Psoas muscle (tissue), 8 donors: Measurements from ENCODE around the gene SPATA13. TPM values are rescaled to one million over a fixed set of nuclear protein-coding genes. Genes with fewer than 3 reads are reported as not detected.

ENCODE experiments used
- ATAC-seq, 4 donors: fragments of 200-7000 bp; cut with Tn5 transposase; one replicate each; pipeline ENCODE4 v1.9.1; 2020; ENCODE audit warnings: moderate library complexity in 3 of 4, mild to moderate bottlenecking in 2 of 4
- DNase-seq, 2 donors: peaks; one replicate each; pipeline ENCODE4 v3.0.0-alpha.2; 2020
- H3K27ac ChIP-seq: fragments of 200-600 bp; one replicate; pipeline ENCODE4 v1.8.0; 2022
- H3K27me3 ChIP-seq, 3 donors: fragments of 200-600 bp in 1 of 3; one replicate each; pipeline versions ENCODE4 v1.6.1 to v1.8.0; 2013 to 2022; ENCODE audit warnings: low read length in 2 of 3, mild to moderate bottlenecking in 2 of 3, moderate library complexity in 1 of 3; ENCODE audit not compliant: insufficient read depth in 3 of 3
- H3K36me3 ChIP-seq, 2 donors: fragments of 200-600 bp in 1 of 2; one replicate each; pipeline versions ENCODE4 v1.6.1 to v1.8.0; 2013 to 2022; ENCODE audit warnings: low read depth in 1 of 2, mild to moderate bottlenecking in 1 of 2, moderate library complexity in 1 of 2; ENCODE audit not compliant: insufficient read depth in 1 of 2
- H3K4me1 ChIP-seq: fragments of 200-600 bp; one replicate; pipeline ENCODE4 v1.8.0; 2022
- H3K4me3 ChIP-seq: fragments of 200-600 bp; one replicate; pipeline ENCODE4 v1.8.0; 2022; ENCODE audit warnings: mild to moderate bottlenecking
- H3K9me3 ChIP-seq: fragments of 200-600 bp; one replicate; pipeline ENCODE4 v1.8.0; 2022
- WGBS, 3 donors: extraction: QIAGEN DNeasy Blood & Tissue Kit; methylation state at CpG; one replicate each; pipeline versions ENCODE4 v1.1.6 to v1.1.7; 2013; 5-methylcytosine and 5-hydroxymethylcytosine counted together
- intact Hi-C, 2 donors: fragments of 100-400 bp; cut with DNase I; formaldehyde crosslinking; loops; one replicate each; pipeline versions ENCODE4 v1.11.0 to v1.14.2; 2022
- polyA plus RNA-seq, 3 donors: library from polyadenylated mRNA; stranded (reverse); fragments of 200-250 nt; gene quantifications; one replicate each; pipeline ENCODE4 v1.2.3, GENCODE V29; 2013
- total RNA-seq, 4 donors: library from RNA; stranded (reverse); fragmentation: NEBNext Ultra II Directional in 2 of 4; extraction: Animal tissue kit (Norgen Biotek cat#: 25700) in 2 of 4; gene quantifications; one replicate each; pipeline versions ENCODE4 v1.2.1 to v1.2.4, GENCODE V29; 2021 to 2023
- TF ChIP-seq, protein P1 (sequence below): fragments of 200-600 bp; IDR thresholded peaks from one replicate; pipeline ENCODE4 v1.8.0; 2022; ENCODE audit warnings: antibody characterized with exemption
- donor health status: healthy with polysubstance abuse.
- donor health status: DM: no; HTN: no; CAD: no; lungs with moderate emphysema.
- donor health status: Bipolar disorder and iron deficiency.
- donor health status: healthy.
- donor health status: DM: yes; HTN: yes; CAD: no.
- donor health status: DM: no; HTN: no; CAD: no.
- donor health status: DM: no; HTN: no; CAD: no.
- donor health status: DM: yes; HTN: yes; CAD: no.

The SPATA13 gene
- total and polyA plus RNA-seq, 7 donors, result 0.87 to 5.8 (median 2.5) TPM

DNA sequence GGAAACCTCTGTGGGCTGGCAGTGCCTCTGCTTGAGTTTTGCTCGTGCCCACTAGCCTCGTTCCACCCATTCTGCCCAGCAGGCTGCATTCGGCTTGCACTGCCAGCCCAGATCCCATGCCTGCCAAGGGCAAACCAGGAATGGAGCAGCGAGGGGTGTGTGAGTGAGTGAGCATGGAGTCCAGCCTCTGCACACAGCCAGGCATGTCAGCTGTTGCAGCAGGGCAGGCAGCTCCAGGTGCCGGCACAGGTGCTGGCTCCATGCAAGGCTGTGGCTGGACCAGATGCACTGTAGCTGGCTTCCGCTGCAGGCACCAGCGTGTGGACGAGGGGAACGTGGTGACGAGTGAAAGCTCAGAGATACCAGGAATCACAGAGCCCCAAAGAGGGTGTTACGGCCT, 64.5 kb downstream of the SPATA13 start:
- WGBS, 3 donors, result 45 to 54% (median 50%) methylated on average over 11 of the region's 11 CpGs
- no peak for ATAC-seq
- no peaks in the 10 kb centered on the region for H3K27me3 ChIP-seq
- no peak overlapping the region for H3K27ac ChIP-seq
- TF ChIP-seq, protein P1, sequence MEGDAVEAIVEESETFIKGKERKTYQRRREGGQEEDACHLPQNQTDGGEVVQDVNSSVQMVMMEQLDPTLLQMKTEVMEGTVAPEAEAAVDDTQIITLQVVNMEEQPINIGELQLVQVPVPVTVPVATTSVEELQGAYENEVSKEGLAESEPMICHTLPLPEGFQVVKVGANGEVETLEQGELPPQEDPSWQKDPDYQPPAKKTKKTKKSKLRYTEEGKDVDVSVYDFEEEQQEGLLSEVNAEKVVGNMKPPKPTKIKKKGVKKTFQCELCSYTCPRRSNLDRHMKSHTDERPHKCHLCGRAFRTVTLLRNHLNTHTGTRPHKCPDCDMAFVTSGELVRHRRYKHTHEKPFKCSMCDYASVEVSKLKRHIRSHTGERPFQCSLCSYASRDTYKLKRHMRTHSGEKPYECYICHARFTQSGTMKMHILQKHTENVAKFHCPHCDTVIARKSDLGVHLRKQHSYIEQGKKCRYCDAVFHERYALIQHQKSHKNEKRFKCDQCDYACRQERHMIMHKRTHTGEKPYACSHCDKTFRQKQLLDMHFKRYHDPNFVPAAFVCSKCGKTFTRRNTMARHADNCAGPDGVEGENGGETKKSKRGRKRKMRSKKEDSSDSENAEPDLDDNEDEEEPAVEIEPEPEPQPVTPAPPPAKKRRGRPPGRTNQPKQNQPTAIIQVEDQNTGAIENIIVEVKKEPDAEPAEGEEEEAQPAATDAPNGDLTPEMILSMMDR, result no peak
- no peak for DNase-seq
- H3K4me3 ChIP-seq, result no peak overlapping the region
- H3K4me1 ChIP-seq, result no peaks in the 10 kb centered on the region
- H3K9me3 ChIP-seq, result no peaks in the 10 kb centered on the region
- intact Hi-C loops, result loop anchor here in 1 of 2 donors (10.0 kb wide), 1 partner anchor 170 kb away; no protein-coding TSS in a partner anchor
- no peaks in the 10 kb centered on the region for H3K36me3 ChIP-seq

DNA sequence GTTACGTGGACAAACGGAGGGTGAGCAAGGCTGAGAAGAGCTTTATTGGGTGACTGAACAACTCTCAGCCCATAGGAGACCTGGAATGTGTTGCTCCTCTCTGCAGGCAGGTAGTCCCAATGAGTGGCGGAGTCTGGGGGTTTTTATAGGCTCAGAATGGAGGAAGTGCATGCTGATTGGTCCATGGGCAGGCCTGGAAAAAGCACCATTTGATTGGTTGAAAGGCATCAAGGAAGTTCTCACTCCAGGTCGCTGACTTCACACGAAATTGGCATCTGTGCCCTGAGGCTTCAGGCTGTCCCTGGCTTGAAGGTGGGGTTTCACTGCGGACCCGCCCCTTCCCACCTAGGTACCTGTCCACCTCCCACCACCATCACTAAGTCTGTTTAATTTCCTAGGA, 65.4 kb downstream of the SPATA13 start:
- 94 to 97% (median 95%) methylated on average over 7 of the region's 7 CpGs for WGBS, 3 donors
- Histone ChIP-seq H3K36me3 (no peaks in the 10 kb centered on the region), H3K9me3 (no peaks in the 10 kb centered on the region), H3K27me3 (no peaks in the 10 kb centered on the region), H3K27ac (no peak overlapping the region), H3K4me1 (no peaks in the 10 kb centered on the region), H3K4me3 (no peak overlapping the region)
- ATAC-seq (no peak), DNase-seq (no peak)
- intact Hi-C loops, result loop anchor here (2.0 to 10.0 kb wide), 2 partner anchors 171 to 305 kb away; no protein-coding TSS in a partner anchor
- TF ChIP-seq, protein P1, result no peak

DNA sequence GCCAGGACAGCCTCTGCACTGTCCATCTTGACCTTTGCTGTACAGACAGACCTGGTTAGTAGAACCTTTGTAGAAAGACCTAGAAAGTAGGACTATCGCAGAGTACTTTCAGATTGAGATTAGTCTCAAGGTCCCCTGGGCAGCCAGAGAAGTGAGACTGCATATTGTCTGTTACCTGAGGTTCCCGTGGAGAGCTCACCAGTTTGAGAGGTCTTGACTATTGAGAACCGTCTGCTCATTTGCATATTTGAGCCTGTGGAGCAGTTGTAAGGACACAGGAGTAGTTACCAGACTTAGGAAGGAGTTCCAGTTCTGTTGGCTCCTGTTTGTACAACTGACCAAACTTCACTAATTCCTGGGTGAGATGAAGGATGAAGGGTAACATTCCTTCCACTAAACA, 66.2 kb downstream of the SPATA13 start:
- Histone ChIP-seq H3K9me3 (no peaks in the 10 kb centered on the region), H3K27ac (no peak overlapping the region), H3K36me3 (no peaks in the 10 kb centered on the region), H3K4me3 (no peak overlapping the region), H3K4me1 (no peaks in the 10 kb centered on the region), H3K27me3 (no peaks in the 10 kb centered on the region)
- DNase-seq (no peak), ATAC-seq (no peak)
- TF ChIP-seq, protein P1, result no peak
- intact Hi-C loops, result loop anchor here (2.0 to 10.0 kb wide), 2 partner anchors 172 to 306 kb away; no protein-coding TSS in a partner anchor
- 68 to 91% (median 82%) methylated on average over 3 of the region's 3 CpGs for WGBS, 3 donors

DNA sequence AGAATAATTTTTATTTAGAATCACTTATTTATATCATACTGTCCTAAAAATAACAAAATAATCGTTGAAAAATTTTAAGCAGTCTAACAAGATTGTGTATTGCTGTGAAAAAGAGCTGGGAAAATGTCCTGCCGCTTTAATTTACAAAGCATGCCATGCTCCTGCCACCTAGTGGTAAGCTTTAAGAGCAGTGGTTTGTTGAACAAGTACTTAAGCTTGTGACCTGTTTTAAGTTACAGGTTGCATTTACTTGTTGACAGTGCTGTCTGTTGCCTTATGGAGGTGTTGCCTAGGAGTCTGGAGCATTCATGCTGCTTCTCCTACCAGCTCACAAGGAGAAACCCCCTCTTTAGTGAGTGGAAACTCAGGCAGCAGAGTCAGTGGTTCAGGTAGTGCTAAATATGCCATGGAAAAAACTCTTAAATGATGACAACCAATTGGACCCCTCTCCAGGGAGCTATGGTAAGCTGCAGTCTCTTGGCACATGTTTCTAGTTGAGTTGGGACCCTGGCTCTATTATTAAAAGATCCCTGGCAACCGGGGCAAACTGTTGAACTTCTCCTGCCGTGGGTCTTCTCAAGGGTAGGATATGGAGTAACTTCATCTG, 68.4 kb downstream of the SPATA13 start:
- no peak for DNase-seq
- intact Hi-C loops, result loop anchor here in 1 of 2 donors (10.0 kb wide), 1 partner anchor 174 kb away; no protein-coding TSS in a partner anchor
- Histone ChIP-seq H3K27ac (no peak overlapping the region), H3K36me3 (no peaks in the 10 kb centered on the region), H3K27me3 (no peaks in the 10 kb centered on the region), H3K4me1 (no peaks in the 10 kb centered on the region), H3K9me3 (no peaks in the 10 kb centered on the region), H3K4me3 (no peak overlapping the region)
- TF ChIP-seq, protein P1, result peak; percentile 81
- peak in 1 of 4 donors; percentile 68 for ATAC-seq
- 40 to 43% (median 40%) methylated on average over 4 of the region's 4 CpGs for WGBS, 3 donors
